VCaP (cell line): Measurements from ENCODE around the gene ABCA4.
A peak's percentile ranks its signal among the peaks of the same experiment; 100 is the strongest.

Experiments used
- H3K27ac ChIP-seq: fragments of 450-650 bp; 2 replicates; pipeline ENCODE4 v1.5.1; 2017
- TF ChIP-seq, protein P1 (sequence below): fragments of 450-650 bp; conservative IDR thresholded peaks from 2 replicates; pipeline ENCODE4 v1.5.1; 2017; ENCODE audit warnings: mild to moderate bottlenecking, moderate library complexity

Gene ABCA4

GRCh38 chr1:94026619-94027380 lies 94.1 kb downstream of the ABCA4 start:
- H3K27ac ChIP-seq: no peak overlapping the region
- TF ChIP-seq, protein P1, sequence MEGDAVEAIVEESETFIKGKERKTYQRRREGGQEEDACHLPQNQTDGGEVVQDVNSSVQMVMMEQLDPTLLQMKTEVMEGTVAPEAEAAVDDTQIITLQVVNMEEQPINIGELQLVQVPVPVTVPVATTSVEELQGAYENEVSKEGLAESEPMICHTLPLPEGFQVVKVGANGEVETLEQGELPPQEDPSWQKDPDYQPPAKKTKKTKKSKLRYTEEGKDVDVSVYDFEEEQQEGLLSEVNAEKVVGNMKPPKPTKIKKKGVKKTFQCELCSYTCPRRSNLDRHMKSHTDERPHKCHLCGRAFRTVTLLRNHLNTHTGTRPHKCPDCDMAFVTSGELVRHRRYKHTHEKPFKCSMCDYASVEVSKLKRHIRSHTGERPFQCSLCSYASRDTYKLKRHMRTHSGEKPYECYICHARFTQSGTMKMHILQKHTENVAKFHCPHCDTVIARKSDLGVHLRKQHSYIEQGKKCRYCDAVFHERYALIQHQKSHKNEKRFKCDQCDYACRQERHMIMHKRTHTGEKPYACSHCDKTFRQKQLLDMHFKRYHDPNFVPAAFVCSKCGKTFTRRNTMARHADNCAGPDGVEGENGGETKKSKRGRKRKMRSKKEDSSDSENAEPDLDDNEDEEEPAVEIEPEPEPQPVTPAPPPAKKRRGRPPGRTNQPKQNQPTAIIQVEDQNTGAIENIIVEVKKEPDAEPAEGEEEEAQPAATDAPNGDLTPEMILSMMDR: no peak

GRCh38 chr1:94025383-94026340 lies 95.3 kb downstream of the ABCA4 start:
- H3K27ac ChIP-seq: peak overlapping the region; percentile 66

GRCh38 chr1:94024104-94024792 lies 96.7 kb downstream of the ABCA4 start:
- H3K27ac ChIP-seq: no peak overlapping the region
- TF ChIP-seq, protein P1: no peak

More at GRCh38 chr1:94025383-94026340, 95.3 kb downstream of the ABCA4 start:
- TF ChIP-seq, protein P1: peak; percentile 83

DNA sequence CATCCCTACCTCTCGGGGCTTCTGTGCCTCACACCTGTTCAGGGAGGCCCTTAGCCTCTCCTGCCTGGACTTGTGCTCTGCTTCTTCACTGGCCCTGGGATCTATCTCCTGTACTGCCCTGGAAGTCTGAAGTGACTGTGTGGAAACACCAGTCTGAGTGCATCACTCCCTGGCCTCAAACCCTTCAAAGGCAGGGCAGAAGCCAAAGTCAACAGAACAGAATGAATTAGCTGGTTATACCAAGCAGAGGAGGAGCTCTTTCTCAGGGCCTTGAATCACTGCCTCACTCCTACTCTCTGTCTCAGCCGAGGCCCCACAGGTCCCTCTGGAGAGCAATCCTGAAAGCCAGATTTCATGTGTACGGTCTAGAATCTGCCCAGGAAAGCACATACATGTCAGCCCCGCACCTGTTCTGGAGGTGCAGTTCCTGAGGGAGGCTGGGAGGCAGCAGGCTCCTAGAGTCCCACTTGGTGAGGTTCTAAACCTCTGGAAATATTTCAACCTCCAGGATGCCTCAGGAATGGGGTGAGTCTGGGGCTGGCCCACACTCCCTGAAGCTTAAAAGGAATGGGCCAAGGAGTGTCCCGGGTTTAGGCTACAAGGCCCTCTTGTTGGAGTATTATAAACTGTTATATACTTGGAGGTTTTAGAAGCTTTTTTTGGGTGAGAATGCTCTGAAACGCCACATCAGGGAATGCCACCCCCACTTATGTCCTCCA lies 98.3 kb downstream of the ABCA4 start:
- H3K27ac ChIP-seq: no peak overlapping the region
- TF ChIP-seq, protein P1: no peak

DNA sequence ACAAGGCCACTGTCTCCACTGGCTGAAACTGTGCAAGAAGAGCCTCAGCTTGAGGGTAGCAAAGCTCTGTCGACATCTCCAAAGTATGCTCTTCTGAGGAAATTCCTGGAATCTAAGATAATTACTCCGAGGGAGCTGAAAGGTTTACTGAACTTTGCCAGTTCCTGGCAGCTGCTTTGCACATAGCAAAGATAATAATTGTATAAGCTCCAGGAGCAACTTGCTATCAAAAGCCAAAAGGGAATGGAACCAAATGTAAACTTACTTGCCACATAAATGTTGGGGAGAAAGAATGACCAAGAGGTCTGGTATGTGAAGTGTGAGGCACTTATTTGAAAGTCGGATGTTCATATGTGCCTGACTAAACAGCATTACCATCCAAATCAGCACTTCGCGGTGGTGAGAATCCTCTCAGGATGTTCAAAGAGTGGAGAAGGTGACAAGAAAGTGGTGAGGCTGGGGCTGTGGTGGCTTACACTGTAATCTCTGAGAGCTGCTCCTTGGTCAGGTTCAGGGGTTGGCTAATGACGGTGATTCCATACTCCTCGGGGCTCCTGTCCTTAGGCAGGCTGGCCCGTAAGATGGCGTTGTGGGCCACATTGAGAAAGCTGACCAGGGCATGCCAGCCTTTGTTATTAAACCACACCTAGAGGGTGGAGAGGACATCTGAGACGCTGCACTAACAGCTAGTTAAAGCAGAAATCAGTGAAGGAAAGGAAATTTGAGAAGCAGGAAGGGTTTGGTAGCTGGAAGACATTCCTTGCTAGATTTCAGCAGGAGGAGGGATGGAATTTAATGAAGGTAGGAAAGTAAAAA lies 100.0 kb downstream of the ABCA4 start:
- H3K27ac ChIP-seq: no peak overlapping the region
- TF ChIP-seq, protein P1: no peak

DNA sequence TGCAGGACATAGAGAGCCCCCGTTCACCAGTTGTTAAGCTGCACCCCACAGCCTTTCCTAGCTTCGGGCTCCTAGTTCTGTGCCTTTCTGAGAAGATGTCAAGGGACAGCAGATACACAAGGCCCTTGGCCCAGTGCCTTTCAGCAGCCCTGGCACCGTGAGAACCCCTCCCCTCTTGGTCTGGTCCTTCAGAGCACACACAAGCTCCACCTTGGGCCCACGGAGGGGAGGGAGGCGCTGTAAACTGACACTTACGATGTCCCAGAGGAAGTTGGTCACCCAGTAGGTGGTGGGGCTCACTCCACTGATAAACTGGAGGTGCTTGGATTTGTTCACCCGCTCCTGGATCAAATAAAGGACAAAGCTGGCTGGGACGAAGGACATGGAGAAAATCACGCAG lies 101.6 kb downstream of the ABCA4 start:
- TF ChIP-seq, protein P1: no peak
- H3K27ac ChIP-seq: no peak overlapping the region
